Gastroesophageal sphincter (tissue), 3 donors: Measurements from ENCODE around the gene ACTL7B.

Experiments
- EP300 ChIP-seq: sonication (generic); formaldehyde crosslinking; IDR thresholded peaks from one replicate; pipeline ENCODE4 v1.6.1; 2017; ENCODE audit warnings: antibody characterized with exemption, mild to moderate bottlenecking
- POLR2A ChIP-seq, 2 donors: fragments of 450-650 bp; IDR thresholded peaks; one replicate each; pipeline ENCODE4 v1.6.1; 2017; ENCODE audit warnings: antibody characterized with exemption in 2 of 2, mild to moderate bottlenecking in 2 of 2, moderate library complexity in 1 of 2
- POLR2AphosphoS5 ChIP-seq: sonication (generic); formaldehyde crosslinking; IDR thresholded peaks from one replicate; pipeline ENCODE4 v1.6.1; 2017; ENCODE audit warnings: antibody characterized with exemption
- TF ChIP-seq, protein P1 (sequence below), 4 experiments: fragments of 200-600 bp in 2 of 4; fragments of 450-650 bp in 2 of 4; sonication (generic) in 1 of 4; IDR thresholded peaks; one replicate each; pipeline ENCODE4 v1.5.1; 2017 to 2019; ENCODE audit warnings: antibody characterized with exemption in 4 of 4, mild to moderate bottlenecking in 2 of 4, moderate library complexity in 2 of 4

DNA sequence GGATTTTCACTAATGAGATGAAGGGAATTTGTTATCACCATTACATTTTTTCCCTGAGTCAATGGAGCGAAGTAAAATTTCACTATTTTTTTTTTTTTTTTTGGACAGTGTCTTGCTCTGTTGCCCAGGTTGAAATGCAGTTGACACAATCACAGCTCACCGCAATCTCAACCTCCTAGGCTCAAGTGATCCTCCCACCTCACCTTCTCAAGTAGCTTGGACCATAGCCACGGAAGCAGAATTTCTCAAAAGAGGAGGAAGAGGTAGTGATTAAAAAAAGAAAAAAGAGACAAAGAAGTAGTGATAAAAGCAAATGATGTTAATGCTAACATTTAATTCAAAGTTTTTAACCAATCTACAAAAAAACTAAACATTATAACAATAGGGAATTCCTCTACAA is 48.4 kb upstream of the ACTL7B start:
- no peak for TF ChIP-seq POLR2AphosphoS5
- TF ChIP-seq, protein P1, sequence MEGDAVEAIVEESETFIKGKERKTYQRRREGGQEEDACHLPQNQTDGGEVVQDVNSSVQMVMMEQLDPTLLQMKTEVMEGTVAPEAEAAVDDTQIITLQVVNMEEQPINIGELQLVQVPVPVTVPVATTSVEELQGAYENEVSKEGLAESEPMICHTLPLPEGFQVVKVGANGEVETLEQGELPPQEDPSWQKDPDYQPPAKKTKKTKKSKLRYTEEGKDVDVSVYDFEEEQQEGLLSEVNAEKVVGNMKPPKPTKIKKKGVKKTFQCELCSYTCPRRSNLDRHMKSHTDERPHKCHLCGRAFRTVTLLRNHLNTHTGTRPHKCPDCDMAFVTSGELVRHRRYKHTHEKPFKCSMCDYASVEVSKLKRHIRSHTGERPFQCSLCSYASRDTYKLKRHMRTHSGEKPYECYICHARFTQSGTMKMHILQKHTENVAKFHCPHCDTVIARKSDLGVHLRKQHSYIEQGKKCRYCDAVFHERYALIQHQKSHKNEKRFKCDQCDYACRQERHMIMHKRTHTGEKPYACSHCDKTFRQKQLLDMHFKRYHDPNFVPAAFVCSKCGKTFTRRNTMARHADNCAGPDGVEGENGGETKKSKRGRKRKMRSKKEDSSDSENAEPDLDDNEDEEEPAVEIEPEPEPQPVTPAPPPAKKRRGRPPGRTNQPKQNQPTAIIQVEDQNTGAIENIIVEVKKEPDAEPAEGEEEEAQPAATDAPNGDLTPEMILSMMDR (IDR thresholded peaks at IDR 0.05), result no peak
- TF ChIP-seq POLR2A (IDR thresholded peaks at IDR 0.05), result no peak
- no peak for TF ChIP-seq EP300
